ENCODE data around the gene DAZ3.
"Not testable (repeated sequence)": the region's sequence is repeated elsewhere in the genome, so short reads cannot be mapped to it uniquely, and the experiment has no call there.

The DAZ3 gene, protein sequence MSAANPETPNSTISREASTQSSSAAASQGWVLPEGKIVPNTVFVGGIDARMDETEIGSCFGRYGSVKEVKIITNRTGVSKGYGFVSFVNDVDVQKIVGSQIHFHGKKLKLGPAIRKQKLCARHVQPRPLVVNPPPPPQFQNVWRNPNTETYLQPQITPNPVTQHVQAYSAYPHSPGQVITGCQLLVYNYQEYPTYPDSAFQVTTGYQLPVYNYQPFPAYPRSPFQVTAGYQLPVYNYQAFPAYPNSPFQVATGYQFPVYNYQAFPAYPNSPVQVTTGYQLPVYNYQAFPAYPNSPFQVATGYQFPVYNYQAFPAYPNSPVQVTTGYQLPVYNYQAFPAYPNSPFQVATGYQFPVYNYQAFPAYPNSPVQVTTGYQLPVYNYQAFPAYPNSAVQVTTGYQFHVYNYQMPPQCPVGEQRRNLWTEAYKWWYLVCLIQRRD

DNA sequence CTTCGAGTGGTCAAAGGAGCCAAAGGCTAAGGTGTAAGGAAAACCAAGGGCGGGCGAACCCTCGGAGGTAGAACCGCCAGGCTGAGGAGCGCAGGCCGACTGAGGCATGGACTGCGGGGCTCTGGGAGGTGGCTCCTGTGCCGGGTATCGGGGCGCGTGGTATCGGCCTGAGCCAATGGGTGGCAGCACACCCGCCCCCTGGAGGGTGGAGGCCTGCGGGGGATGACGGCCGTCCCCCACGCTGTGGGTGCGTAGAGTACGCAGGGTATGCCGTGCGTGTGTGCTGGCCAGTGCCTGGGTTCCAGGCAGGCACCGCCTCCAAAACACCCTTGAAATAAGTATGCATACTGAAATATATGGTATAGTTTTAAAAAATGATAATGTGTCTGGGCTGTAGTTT is at the start of gene DAZ3:
Gene DAZ3, minus strand, starts transcription at position 101 of the 400 bp plus-strand sequence. CDS start 208 bp downstream, outside the sequence.
- ATAC-seq: not testable (repeated sequence)

DNA sequence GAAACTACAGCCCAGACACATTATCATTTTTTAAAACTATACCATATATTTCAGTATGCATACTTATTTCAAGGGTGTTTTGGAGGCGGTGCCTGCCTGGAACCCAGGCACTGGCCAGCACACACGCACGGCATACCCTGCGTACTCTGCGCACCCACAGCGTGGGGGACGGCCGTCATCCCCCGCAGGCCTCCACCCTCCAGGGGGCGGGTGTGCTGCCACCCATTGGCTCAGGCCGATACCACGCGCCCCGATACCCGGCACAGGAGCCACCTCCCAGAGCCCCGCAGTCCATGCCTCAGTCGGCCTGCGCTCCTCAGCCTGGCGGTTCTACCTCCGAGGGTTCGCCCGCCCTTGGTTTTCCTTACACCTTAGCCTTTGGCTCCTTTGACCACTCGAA is 20.4 kb upstream of the DAZ3 start, which contains the start of gene DAZ4:
Gene DAZ4, plus strand, starts transcription at position 301 of the 400 bp plus-strand sequence. CDS start 208 bp downstream, outside the sequence.
- ATAC-seq: not testable (repeated sequence)

DNA sequence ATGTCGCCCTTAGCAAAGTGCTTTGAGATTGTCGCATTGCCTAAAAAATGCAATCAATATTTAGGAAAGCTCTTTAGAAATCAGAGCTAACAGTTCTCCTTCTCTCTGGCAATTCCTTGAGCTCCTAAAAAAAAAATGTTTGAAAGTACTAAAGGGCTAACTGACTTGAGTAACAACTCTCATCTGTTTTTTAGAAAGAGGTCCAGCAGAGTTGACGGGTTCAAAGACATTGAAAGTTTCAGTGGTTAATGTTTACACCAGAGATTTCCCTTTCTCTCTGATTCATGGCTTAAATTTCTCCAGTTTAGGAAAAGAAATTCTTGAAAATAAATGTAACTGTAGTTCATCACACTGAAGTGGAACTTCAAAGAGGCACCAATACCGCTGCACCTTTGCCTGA is 11.9 kb upstream of the DAZ3 start:
- ATAC-seq: not testable (repeated sequence)

DNA sequence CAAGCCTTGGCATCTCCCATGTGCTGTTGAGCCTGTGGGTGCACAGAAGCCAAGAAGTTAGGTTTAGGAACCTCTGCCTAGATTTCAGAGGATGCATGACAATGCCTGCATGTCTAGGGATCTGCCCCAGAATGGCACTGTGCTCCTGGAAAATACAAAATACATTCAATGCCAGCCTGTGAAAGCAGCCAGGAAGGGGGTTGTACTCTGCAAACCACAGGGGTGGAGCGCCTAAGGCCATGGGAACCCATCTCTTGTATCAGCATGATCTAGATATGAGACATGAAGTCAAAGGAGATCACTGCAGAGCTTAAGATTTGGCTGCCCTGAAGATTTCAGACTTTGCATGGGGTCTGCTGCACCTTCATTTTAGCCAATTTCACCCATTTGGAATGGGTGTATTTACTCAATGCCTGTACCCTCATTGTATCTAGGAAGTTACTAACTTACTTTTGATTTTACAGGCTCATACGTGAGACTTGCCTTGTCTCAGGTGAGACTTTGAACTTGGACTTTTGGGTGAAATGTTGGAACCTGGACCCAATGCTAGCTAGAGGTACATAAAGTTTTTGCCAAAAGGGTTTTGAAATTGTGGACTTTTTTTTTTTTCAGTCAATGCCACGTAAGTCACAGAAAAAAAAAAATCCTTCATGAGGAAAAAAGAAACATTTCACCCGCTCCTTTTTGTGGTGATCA is 11.1 kb upstream of the DAZ3 start:
- not testable (repeated sequence) for ATAC-seq

DNA sequence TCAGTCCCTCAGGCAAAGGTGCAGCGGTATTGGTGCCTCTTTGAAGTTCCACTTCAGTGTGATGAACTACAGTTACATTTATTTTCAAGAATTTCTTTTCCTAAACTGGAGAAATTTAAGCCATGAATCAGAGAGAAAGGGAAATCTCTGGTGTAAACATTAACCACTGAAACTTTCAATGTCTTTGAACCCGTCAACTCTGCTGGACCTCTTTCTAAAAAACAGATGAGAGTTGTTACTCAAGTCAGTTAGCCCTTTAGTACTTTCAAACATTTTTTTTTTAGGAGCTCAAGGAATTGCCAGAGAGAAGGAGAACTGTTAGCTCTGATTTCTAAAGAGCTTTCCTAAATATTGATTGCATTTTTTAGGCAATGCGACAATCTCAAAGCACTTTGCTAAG is 8.6 kb upstream of the DAZ3 start:
- not testable (repeated sequence) for ATAC-seq

Measured in activated CD4-positive, CD25-positive, alpha-beta regulatory T cell treated with anti-CD3 and anti-CD28 coated beads, Interleukin-2, amount 50 U/mL, for 24 hours (primary cell).